Measurements from ENCODE around the gene OR10H1.
"Not testable (repeated sequence)": the region's sequence is repeated elsewhere in the genome, so short reads cannot be mapped to it uniquely, and the experiment has no call there.

- not testable (repeated sequence) for TF ChIP-seq CTCF (IDR thresholded peaks at IDR 0.05); POLR2AphosphoS5 (IDR thresholded peaks at IDR 0.05; ENCODE audit: insufficient read depth in 1 of 2, low read depth in 1 of 2)
These were observed 13.3 kb upstream of the OR10H1 start for GRCh38 chr19:15828611-15829305.

Data from vagina (tissue), 2 donors.